Renal cortical epithelial cell (primary cell): ENCODE data around the gene HLA-DMB. TPM values are rescaled to one million over a fixed set of nuclear protein-coding genes. Genes with fewer than 3 reads are reported as not detected.
A peak's percentile ranks its signal among the peaks of the same experiment; 100 is the strongest.

Source experiments
- DNase-seq: peaks from one replicate; pipeline ENCODE4 v3.0.0-alpha.2; 2011; ENCODE audit warnings: low read depth
- total RNA-seq: library from RNA; depleted of rRNA; stranded (reverse); fragments of >200 nt; gene quantifications from 2 replicates; pipeline ENCODE4 v1.2.3, GENCODE V29; 2014

The HLA-DMB gene
- 2.1 and 18.9 TPM in 2 replicates for total RNA-seq

DNA sequence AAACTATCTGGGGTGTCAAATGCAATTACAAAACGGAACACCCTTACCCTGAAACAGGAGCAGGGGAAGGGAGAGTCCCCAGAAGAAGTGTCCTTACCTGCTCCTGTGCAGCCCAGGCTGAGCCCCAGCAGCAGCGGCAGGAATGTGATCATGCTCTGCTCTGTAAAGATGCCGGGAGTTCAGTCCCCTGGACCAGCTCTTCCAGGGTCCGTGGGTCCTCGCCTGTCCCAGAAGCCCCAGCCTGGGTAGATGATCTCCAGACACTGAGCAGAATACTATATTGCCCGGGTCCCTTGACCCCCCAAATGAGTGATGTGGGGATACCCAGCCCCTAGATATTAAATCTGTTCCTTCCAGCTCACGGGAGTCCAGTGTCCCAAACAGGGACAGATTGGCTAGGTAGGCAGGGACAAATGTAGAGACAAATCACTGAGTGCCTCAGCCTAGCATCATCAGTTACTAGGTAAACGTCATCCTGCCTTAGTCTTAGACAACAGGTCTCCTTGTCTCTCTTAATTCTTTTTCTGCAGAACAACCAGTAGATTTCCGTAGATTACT lies at the start of gene HLA-DMB:
TSS of gene HLA-DMB (minus strand) at position 373 of the 558 bp plus-strand sequence. CDS start at position 152, 221 bp downstream.
- peak; percentile 93 for DNase-seq

DNA sequence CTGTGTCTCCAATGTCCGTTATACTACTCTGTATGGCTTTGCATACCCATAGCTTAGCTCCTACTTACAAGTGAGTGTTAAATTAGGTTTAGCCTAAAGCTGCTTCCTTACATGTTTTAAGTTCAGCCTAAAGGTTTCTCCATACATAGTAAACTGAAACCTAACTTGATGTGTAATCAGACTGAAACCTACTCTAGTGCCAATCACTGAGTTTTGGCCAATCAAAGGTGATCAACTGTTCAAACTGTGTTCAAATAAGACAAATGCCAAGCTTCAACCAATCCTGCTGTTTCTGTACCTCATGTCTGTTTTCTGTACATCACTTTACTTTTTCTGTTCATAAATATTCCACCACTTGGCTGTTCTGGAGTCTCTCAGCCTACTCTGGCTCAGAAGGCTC lies 48.5 kb upstream of the HLA-DMB start:
- no peak for DNase-seq

DNA sequence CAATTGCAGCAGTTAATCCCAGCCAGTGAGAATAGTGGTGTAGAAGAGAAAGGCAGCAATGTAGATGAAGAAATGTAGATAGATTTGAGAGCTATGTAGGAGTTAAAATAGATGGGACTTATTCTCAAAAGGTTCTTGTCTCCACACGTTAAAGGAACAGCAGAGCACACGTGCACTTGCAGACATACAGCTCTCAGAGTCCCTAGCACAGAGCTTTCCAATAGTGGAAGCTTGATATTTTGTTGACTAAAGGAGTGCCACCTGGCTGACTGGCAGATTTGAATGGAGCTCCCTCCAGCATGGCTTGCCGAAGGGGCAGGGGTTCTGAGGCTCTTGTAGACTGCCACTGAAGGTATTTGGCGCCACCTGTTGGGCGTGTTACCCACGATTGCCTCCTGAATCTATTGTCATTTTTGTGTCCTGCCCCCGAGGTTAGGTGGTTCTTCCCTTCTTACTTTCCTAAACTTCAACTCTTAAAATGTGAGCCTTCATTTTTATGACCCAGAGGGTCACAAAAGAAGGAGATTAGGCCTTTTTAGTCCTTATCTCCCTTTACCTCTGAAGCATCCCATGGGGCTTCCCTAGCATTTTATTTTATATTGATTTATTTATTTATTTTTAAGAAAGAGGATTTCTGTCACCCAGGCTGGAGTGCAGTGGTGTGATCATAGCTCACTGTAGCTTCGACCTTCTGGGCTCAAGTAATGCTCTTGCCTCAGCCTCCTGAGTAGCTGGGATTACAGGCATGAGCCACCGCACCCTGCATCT lies 44.0 kb upstream of the HLA-DMB start:
- DNase-seq, result peak; percentile 86

- no peak for DNase-seq
These were observed 43.3 kb upstream of the HLA-DMB start for GRCh38 chr6:32983964-32984621.

DNA sequence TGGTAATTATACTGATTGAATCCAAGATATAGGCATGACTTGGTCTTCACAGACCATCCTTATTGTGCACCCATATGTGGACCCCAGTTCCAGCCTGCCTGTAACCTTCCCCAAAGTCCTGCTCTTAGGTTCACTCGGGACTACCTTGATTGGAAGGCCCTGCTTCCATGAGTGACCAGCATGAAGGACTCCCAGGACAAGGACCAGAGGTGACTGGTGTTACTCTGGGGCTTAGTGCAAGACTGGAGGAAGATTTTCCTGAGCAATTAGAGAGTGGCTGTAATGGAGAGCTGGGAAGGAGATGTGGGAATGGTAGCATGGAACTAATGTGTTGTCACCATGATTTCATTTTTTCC lies 42.6 kb upstream of the HLA-DMB start:
- no peak for DNase-seq

- DNase-seq, result no peak
These were observed 42.1 kb upstream of the HLA-DMB start for GRCh38 chr6:32982702-32983492.

- no peak for DNase-seq
These were observed 41.4 kb upstream of the HLA-DMB start for GRCh38 chr6:32982084-32982701.

DNA sequence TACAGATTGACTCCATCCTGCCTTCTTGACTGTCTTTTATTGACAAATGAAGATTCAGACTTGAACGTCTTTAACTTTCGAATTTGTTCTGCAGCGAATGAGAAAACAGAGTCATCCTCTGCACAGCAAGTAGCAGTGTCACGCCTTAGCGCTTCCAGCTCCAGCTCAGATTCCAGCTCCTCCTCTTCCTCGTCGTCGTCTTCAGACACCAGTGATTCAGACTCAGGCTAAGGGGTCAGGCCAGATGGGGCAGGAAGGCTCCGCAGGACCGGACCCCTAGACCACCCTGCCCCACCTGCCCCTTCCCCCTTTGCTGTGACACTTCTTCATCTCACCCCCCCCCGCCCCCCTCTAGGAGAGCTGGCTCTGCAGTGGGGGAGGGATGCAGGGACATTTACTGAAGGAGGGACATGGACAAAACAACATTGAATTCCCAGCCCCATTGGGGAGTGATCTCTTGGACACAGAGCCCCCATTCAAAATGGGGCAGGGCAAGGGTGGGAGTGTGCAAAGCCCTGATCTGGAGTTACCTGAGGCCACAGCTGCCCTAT lies 39.7 kb upstream of the HLA-DMB start:
- no peak for DNase-seq

- DNase-seq, result no peak
These were observed 39.1 kb upstream of the HLA-DMB start for GRCh38 chr6:32979720-32980487.

DNA sequence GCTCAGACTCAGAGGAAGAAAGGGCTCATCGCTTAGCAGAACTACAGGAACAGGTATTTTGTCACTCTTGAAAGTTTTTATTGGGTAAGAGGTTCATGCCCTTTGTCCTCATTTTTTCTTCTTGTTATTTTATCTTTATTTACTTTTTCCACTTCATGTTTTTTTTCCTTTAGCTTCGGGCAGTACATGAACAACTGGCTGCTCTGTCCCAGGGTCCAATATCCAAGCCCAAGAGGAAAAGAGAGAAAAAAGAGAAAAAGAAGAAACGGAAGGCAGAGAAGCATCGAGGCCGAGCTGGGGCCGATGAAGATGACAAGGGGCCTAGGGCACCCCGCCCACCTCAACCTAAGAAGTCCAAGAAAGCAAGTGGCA lies 37.1 kb upstream of the HLA-DMB start:
- DNase-seq, result no peak

DNA sequence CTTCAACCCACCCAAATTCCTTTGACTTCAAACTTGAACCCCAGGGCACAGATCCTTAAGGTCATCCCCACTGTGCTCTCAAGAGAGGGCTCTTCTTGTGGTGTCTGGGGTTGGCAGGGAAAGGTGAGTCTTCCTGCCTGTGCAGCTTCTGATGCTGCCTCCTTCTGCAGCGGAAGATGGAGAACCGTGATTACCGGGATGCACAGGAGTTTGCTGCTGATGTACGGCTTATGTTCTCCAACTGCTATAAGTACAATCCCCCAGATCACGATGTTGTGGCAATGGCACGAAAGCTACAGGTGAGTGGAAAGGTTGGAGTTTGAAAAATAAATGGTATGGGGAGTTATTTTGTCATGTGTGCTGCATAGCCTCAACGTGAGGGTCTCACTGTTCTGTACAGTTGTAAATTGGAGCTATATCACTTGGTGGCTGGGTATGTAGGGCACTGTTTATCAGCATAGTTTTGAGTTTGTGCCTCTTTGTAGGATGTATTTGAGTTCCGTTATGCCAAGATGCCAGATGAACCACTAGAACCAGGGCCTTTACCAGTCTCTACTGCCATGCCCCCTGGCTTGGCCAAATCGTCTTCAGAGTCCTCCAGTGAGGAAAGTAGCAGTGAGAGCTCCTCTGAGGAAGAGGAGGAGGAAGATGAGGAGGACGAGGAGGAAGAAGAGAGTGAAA lies 36.6 kb upstream of the HLA-DMB start:
- no peak for DNase-seq

DNA sequence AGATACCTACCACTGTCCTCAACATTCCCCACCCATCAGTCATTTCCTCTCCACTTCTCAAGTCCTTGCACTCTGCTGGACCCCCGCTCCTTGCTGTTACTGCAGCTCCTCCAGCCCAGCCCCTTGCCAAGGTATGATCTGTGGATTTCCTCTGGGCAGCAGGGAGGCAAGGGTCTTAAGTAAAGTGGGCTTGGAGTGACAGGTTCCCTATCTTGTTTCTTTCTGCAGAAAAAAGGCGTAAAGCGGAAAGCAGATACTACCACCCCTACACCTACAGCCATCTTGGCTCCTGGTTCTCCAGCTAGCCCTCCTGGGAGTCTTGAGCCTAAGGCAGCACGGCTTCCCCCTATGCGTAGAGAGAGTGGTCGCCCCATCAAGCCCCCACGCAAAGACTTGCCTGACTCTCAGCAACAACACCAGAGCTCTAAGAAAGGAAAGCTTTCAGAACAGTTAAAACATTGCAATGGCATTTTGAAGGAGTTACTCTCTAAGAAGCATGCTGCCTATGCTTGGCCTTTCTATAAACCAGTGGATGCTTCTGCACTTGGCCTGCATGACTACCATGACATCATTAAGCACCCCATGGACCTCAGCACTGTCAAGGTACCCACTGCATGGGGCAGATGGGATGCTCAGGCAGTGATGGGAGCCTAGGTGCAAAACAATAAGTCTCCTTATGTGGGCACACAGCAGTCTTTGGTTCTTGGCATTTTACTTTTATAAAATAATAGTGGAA lies 35.7 kb upstream of the HLA-DMB start:
- no peak for DNase-seq

GRCh38 chr6:32975886-32976285 lies 35.1 kb upstream of the HLA-DMB start:
- DNase-seq, result no peak

- DNase-seq, result no peak
These were observed 33.9 kb upstream of the HLA-DMB start for GRCh38 chr6:32974541-32975308.

DNA sequence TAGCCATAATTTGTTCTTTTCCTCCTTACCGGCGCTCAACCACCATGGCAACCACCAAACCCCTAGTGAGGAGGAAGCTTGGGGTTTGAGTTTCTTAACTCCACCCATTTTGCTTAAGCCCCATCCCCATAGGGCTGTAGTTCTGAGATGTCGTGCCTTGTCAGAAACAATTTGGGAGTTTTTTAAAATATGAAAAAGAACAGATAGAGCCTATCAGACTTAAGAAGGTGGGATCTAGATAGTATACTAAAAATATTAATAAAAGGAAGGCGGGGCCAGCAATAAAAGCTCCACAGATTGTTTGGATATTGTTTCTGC lies 33.1 kb upstream of the HLA-DMB start:
- DNase-seq, result peak; percentile 43

DNA sequence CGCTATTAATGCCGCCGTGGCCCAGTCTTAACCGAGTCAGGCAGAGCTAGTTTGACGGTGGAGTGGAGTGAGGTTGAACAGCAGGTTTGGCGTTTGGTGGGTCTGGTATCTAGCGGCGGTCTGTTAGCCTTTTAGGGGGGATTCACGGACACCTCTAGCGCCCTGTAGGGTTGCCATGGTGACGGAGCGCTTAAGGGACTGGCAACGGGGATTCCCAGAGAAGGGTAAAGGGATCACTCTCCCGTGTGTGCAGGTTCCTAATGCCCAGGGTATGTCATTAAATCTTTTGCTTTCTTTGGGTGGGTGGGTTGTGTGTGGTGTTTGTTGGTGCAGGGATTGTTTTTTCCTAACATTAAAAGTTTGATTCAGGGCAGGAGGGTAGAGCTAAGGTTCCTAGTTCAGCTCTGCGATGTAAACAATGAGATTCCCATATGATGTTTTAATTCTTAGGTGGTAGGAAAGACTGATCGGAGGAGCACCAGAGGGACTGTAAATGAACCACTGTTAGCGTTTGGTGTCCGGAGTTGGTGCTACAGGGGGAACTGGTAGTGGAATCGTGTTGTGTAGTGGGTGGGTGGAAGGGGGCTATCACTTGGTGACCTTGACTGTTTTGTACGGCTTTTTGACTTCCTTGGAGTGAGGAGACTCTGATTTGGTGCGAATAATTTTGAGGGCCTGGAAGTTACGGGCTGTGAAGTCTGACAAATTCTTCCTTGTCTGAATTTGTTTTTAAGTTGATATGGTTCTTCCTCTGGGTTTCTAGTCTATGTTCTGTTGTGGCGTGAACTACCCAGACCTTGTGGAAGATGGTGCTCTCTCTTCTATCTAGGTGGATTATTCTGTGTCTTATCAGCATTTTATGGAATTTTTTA lies 32.6 kb upstream of the HLA-DMB start:
- no peak for DNase-seq

- DNase-seq, result no peak
These were observed 31.7 kb upstream of the HLA-DMB start for GRCh38 chr6:32972353-32973143.
